Tracheal epithelial cell (primary cell): ENCODE measurements around the gene IVD. TPM values are rescaled to one million over a fixed set of nuclear protein-coding genes. Genes with fewer than 3 reads are reported as not detected.

Experiments used
- total RNA-seq: library from RNA; depleted of rRNA; stranded (reverse); fragments of >200 nt; gene quantifications from 2 replicates; pipeline ENCODE4 v1.2.1, GENCODE V29; 2014

IVD gene
- total RNA-seq: 18.3 and 21.9 TPM in 2 replicates

GRCh38 chr15:40405501-40406381 lies at the start of gene IVD:
Gene IVD (plus strand): TSS chr15:40405795. CDS start chr15:40405828, 33 bp downstream.

GRCh38 chr15:40357723-40358470 lies 47.7 kb upstream of the IVD start, which contains the start of gene DISP2:
Gene DISP2 (plus strand): TSS chr15:40358219. CDS start chr15:40358322, 103 bp downstream.

DNA sequence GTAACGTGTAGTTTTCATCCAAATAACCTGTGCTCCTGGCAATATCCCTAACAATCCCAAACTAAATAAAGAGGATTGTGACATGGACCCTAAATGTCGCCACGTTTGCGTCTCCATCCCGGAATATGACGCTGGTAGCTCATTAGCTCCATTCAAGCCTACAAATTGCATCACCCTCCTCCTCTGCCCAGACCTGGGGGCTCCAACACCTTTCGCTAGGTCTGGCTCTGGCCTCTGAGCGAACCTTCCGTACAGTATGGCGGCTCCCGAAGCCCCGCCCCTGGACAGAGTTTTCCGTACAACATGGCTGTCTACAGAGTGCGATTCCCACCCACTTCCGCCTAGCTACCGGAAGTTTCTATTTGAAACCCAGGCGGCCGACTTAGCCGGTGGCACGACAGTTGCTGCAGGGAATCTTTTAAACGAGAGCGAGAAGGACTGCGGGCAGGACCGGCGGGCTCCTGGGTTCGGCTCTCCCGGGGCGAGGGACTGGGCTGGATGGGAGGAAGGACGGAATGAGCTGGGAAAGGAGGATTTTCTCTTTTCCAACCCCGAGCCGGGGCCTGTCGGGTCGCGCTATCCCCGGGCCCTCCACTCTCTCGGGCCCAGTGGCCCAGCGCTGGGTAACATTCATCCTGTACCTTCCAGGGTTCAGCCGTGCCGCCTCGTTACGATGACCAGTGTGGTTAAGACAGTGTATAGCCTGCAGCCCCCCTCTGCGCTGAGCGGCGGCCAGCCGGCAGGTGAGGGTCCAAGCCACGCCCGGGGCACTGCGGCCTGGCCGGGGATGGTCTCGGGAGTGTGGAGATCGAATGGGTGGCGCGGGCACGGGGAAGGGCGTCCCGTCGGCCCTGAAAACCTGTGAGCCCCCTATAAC lies 22.8 kb upstream of the IVD start, which contains the start of gene KNSTRN:
Gene KNSTRN (plus strand): TSS at position 142 of the 877 bp plus-strand sequence. CDS start 115 bp downstream, at position 257.

GRCh38 chr15:40440743-40441564 lies 35.4 kb downstream of the IVD start, which contains the start of gene BAHD1:
Gene BAHD1 (plus strand): TSS chr15:40440953. CDS start chr15:40458465, 17,512 bp downstream.

DNA sequence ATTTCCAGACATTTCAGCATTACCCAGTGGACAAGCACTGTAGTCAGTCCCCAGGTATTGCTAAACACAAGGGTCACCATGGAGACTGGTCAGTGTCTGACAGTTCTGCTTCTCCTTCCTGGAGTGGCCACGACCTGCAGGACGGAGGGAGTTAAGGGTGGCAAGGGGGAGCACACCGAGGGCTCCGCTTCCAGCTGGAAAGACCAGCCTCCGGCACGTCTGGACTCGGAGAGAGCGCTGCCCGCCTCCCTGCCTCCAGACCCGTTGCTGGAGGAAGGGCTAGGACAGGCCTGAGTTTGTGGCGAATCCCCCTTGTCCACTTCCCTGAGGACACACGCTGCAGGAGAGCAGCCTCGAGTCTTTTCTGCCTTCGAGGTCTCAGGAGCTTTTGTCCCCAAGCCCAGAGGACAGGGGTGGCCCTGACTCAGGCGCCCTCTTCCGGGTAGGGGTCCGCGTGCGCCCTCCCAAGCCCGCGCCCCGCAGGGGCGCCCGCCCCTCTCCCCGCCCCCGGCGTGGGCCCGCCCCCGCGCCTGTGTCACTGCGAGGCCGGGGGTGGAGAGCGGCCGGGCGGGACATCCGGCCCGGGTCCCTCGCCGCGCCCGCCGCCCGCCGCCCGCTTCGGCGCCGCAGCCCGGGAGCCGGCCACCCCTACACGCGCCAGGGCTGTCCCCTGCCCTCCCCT lies 65.0 kb downstream of the IVD start, which contains the start of gene CHST14:
Gene CHST14 (plus strand): TSS at position 562 of the 682 bp plus-strand sequence. CDS start 230 bp downstream, outside the sequence.

Other genes with a start within 250 kb of the IVD start
- gene BUB1B, start 244.7 kb upstream of the IVD start, total RNA-seq: 1.7 and 2.3 TPM in 2 replicates
- gene PAK6, start 166.7 kb upstream of the IVD start, total RNA-seq: 12.8 and 13.4 TPM in 2 replicates
- not detected in 2 replicates for gene ANKRD63, start 122.7 kb upstream of the IVD start, total RNA-seq
- under 0.01 TPM in 1 of 2 replicates, not detected in the other for gene PLCB2, start 97.9 kb upstream of the IVD start, total RNA-seq
- 8.3 and 10.6 TPM in 2 replicates for gene INAFM2, start 82.1 kb upstream of the IVD start, total RNA-seq
- gene CCDC9B, start 64.9 kb upstream of the IVD start, total RNA-seq: 5.3 and 36.4 TPM in 2 replicates
- gene PHGR1, start 54.8 kb upstream of the IVD start, total RNA-seq: not detected in 2 replicates
- under 0.01 TPM in 2 replicates for gene DISP2, start 47.6 kb upstream of the IVD start, total RNA-seq
- 36.1 and 38.2 TPM in 2 replicates for gene KNSTRN, start 23.1 kb upstream of the IVD start, total RNA-seq
- 5.3 TPM in 2 replicates for gene BAHD1, start 35.2 kb downstream of the IVD start, total RNA-seq
- 2.3 and 2.9 TPM in 2 replicates for gene CHST14, start 65.2 kb downstream of the IVD start, total RNA-seq
- 14.3 and 15.7 TPM in 2 replicates for gene CCDC32, start 159.2 kb downstream of the IVD start, total RNA-seq
- gene RPUSD2, start 163.5 kb downstream of the IVD start, total RNA-seq: 16.8 and 19.8 TPM in 2 replicates
- 1.1 and 2.2 TPM in 2 replicates for gene KNL1, start 188.5 kb downstream of the IVD start, total RNA-seq